ENCODE measurements around the gene MED16.
"Not testable (repeated sequence)": the region's sequence is repeated elsewhere in the genome, so short reads cannot be mapped to it uniquely, and the experiment has no call there.

MED16 gene

GRCh38 chr19:852136-853013, 40.6 kb downstream of the MED16 start, which contains the start of gene ELANE:
ELANE (plus strand) TSS chr19:852303; CDS start chr19:852329, 26 bp downstream.
- DNase-seq = no peak

GRCh38 chr19:850979-851335, 42.0 kb downstream of the MED16 start:
- DNase-seq = no peak

GRCh38 chr19:850221-850978, 42.6 kb downstream of the MED16 start:
- peak; percentile 68 for DNase-seq

GRCh38 chr19:849195-849594, 43.8 kb downstream of the MED16 start:
- DNase-seq = not testable (repeated sequence)

- DNase-seq = no peak
Observed at GRCh38 chr19:848386-848921, 44.5 kb downstream of the MED16 start.

GRCh38 chr19:845707-846521, 47.1 kb downstream of the MED16 start:
- no peak for DNase-seq

GRCh38 chr19:844546-844971, 48.4 kb downstream of the MED16 start:
- DNase-seq = no peak

GRCh38 chr19:843836-844545, 49.0 kb downstream of the MED16 start:
- DNase-seq = no peak

- peak; percentile 55 for DNase-seq
Observed at GRCh38 chr19:843180-843835, 49.7 kb downstream of the MED16 start.

- DNase-seq = not testable (repeated sequence)
Observed at GRCh38 chr19:842802-843179, 50.2 kb downstream of the MED16 start.

GRCh38 chr19:840519-841206, 52.3 kb downstream of the MED16 start, which contains the start of gene PRTN3:
PRTN3 (plus strand) TSS chr19:840999; CDS start chr19:841009, 10 bp downstream.
- DNase-seq = no peak

- DNase-seq = no peak
Observed at GRCh38 chr19:835210-835810, 57.7 kb downstream of the MED16 start.

GRCh38 chr19:834216-834615, 58.8 kb downstream of the MED16 start:
- DNase-seq = no peak

- no peak for DNase-seq
Observed at GRCh38 chr19:831407-832369, 61.3 kb downstream of the MED16 start.

- no peak for DNase-seq
Observed at GRCh38 chr19:829129-829758, 63.7 kb downstream of the MED16 start.

GRCh38 chr19:827710-828321, 65.2 kb downstream of the MED16 start, which contains the start of gene AZU1:
AZU1 (plus strand) TSS chr19:827837; CDS start chr19:827847, 10 bp downstream.
- no peak for DNase-seq

- no peak for DNase-seq
Observed at GRCh38 chr19:827314-827709, 65.7 kb downstream of the MED16 start.

Measured in retina (tissue), 1 donor.